Smooth muscle cell (in vitro differentiated cells): ENCODE results near the gene DMAC1. TPM values are rescaled to one million over a fixed set of nuclear protein-coding genes. Genes with fewer than 3 reads are reported as not detected.

Experiments
- DNase-seq: peaks from one replicate; lab custom pipeline; 2025; ENCODE audit not compliant: unreplicated experiment; lab: John Stamatoyannopoulos, UW
- H2AFZ ChIP-seq: fragments of 200-600 bp; sonication (generic); 2 replicates; pipeline ENCODE4 v1.6.0; 2016; ENCODE audit warnings: antibody characterized with exemption, low read depth, mild to moderate bottlenecking
- H3F3A ChIP-seq: fragments of 200-600 bp; sonication (generic); 2 replicates; pipeline ENCODE4 v1.6.0; 2017; ENCODE audit warnings: antibody characterized with exemption, low read depth
- H3K27ac ChIP-seq: fragments of 200-600 bp; sonication (generic); 2 replicates; pipeline ENCODE4 v1.5.1; 2016; ENCODE audit warnings: low read depth, mild to moderate bottlenecking
- H3K27me3 ChIP-seq: fragments of 200-600 bp; sonication (generic); 2 replicates; pipeline ENCODE4 v1.6.1; 2016; ENCODE audit warnings: low read depth, mild to moderate bottlenecking
- H3K36me3 ChIP-seq: fragments of 200-600 bp; sonication (generic); 2 replicates; pipeline ENCODE4 v1.5.1; 2016; ENCODE audit warnings: low read depth
- H3K4me1 ChIP-seq: fragments of 200-600 bp; sonication (generic); 2 replicates; pipeline ENCODE4 v1.5.1; 2016; ENCODE audit warnings: low read depth
- H3K4me2 ChIP-seq: fragments of 200-600 bp; sonication (generic); 2 replicates; pipeline ENCODE4 v1.6.0; 2016; ENCODE audit warnings: mild to moderate bottlenecking
- H3K4me3 ChIP-seq: fragments of 200-600 bp; sonication (generic); 2 replicates; pipeline ENCODE4 v1.5.1; 2016; ENCODE audit warnings: mild to moderate bottlenecking
- H3K79me2 ChIP-seq: fragments of 200-600 bp; sonication (generic); 2 replicates; pipeline ENCODE4 v1.6.0; 2016; ENCODE audit warnings: low read depth, mild to moderate bottlenecking
- H3K9ac ChIP-seq: fragments of 200-600 bp; sonication (generic); 2 replicates; pipeline ENCODE4 v1.6.0; 2016; ENCODE audit warnings: low read depth
- H3K9me3 ChIP-seq: fragments of 200-600 bp; sonication (generic); replicated peaks from 2 replicates; pipeline ENCODE4 v1.5.1; 2016; ENCODE audit warnings: low read depth
- H4K20me1 ChIP-seq: fragments of 200-600 bp; sonication (generic); 2 replicates; pipeline ENCODE4 v1.6.0; 2016; ENCODE audit warnings: low read depth
- whole genome bisulfite sequencing: methylation state at CpG from one replicate; pipeline ENCODE4 v1.1.7; 2016; ENCODE audit warnings: low lambda C conversion rate; 5-methylcytosine and 5-hydroxymethylcytosine counted together
- polyA plus RNA-seq: library from polyadenylated mRNA; unstranded; fragments of >200 nt; fragmentation: Nextera tagmentation; extraction: Ambion mirVana; gene quantifications from 2 replicates; pipeline ENCODE4 v1.2.1, GENCODE V29; 2016
- total RNA-seq: library from RNA; depleted of rRNA; stranded (reverse); fragments of >200 nt; gene quantifications from 2 replicates; pipeline ENCODE4 v1.2.3, GENCODE V29; 2014
- TF ChIP-seq, protein P1 (sequence below): fragments of 200-600 bp; sonication (generic); IDR thresholded peaks from 2 replicates; pipeline ENCODE4 v1.5.1; 2017; ENCODE audit warnings: borderline replicate concordance, mild to moderate bottlenecking, antibody characterized with exemption; ENCODE audit not compliant: insufficient read depth, poor library complexity, severe bottlenecking

DMAC1 gene
- total and polyA plus RNA-seq, 2 experiments from 2014 or later, result 17.5 to 68.3 TPM

DNA sequence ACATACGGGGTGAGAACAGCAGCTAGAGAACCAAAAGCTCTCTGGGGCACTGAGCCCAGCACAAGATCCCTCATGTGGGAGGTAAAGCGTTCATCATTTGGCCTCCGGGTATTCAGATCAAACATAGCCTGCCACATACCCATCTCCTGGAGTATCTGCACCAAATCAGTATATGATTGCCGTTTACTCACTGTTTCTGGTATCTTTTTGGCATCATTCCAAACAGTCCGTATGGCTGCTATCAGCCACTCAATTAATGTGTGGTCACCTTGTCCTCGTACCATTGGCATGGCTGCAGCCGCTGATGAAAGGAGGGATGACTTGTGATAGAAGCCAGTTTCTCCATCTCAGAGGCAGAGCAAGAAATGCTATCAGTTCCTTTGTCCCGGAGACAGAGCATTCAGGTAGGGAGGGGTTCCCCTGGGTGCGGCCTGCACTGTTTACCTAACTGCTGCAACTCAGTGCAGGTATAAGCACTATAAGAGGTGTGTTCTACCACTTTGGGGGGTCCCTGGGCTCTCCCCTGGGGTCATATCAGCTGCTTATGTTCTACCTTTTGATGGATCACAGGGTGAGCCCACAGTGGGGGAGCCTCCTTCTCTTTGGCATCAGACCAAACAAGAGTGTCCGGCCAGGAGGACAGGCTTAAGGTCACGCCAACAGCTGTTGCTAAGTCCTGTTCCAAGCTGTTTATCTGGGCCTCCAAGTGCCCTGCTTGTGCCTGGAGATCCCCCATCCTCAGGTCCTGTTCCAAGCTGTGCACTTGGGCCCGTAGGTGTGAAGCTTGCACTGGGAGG is 9.4 kb downstream of the DMAC1 start:
- H3K79me2 ChIP-seq, result no peaks in the 10 kb centered on the region
- no peak overlapping the region for H2AFZ ChIP-seq
- no peaks in the 10 kb centered on the region for H3K4me1 ChIP-seq
- no peak overlapping the region for H3K27ac ChIP-seq
- no peaks in the 10 kb centered on the region for H4K20me1 ChIP-seq
- no peaks in the 10 kb centered on the region for H3K36me3 ChIP-seq
- TF ChIP-seq, protein P1, sequence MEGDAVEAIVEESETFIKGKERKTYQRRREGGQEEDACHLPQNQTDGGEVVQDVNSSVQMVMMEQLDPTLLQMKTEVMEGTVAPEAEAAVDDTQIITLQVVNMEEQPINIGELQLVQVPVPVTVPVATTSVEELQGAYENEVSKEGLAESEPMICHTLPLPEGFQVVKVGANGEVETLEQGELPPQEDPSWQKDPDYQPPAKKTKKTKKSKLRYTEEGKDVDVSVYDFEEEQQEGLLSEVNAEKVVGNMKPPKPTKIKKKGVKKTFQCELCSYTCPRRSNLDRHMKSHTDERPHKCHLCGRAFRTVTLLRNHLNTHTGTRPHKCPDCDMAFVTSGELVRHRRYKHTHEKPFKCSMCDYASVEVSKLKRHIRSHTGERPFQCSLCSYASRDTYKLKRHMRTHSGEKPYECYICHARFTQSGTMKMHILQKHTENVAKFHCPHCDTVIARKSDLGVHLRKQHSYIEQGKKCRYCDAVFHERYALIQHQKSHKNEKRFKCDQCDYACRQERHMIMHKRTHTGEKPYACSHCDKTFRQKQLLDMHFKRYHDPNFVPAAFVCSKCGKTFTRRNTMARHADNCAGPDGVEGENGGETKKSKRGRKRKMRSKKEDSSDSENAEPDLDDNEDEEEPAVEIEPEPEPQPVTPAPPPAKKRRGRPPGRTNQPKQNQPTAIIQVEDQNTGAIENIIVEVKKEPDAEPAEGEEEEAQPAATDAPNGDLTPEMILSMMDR, result no peak
- H3K9ac ChIP-seq, result no peak overlapping the region
- H3F3A ChIP-seq, result no peaks in the 10 kb centered on the region
- 92% methylated on average over 12 of the region's 12 CpGs for WGBS
- no peak for DNase-seq
- no peaks in the 10 kb centered on the region for H3K27me3 ChIP-seq
- H3K9me3 ChIP-seq, result no peaks in the 10 kb centered on the region
- no peak overlapping the region for H3K4me2 ChIP-seq
- H3K4me3 ChIP-seq, result no peak overlapping the region

GRCh38 chr9:7788772-7789171 is 10.8 kb downstream of the DMAC1 start:
- H3K4me2 ChIP-seq, result no peak overlapping the region
- no peaks in the 10 kb centered on the region for H4K20me1 ChIP-seq
- H3K27me3 ChIP-seq, result no peaks in the 10 kb centered on the region
- TF ChIP-seq, protein P1, result no peak
- no peak overlapping the region for H3K9ac ChIP-seq
- WGBS, result 93% methylated on average over 3 of the region's 3 CpGs
- no peaks in the 10 kb centered on the region for H3K36me3 ChIP-seq
- H3F3A ChIP-seq, result no peaks in the 10 kb centered on the region
- H3K4me1 ChIP-seq, result no peaks in the 10 kb centered on the region
- H3K27ac ChIP-seq, result no peak overlapping the region
- no peak overlapping the region for H2AFZ ChIP-seq
- DNase-seq, result no peak
- no peaks in the 10 kb centered on the region for H3K9me3 ChIP-seq
- H3K4me3 ChIP-seq, result no peak overlapping the region
- H3K79me2 ChIP-seq, result no peaks in the 10 kb centered on the region

DNA sequence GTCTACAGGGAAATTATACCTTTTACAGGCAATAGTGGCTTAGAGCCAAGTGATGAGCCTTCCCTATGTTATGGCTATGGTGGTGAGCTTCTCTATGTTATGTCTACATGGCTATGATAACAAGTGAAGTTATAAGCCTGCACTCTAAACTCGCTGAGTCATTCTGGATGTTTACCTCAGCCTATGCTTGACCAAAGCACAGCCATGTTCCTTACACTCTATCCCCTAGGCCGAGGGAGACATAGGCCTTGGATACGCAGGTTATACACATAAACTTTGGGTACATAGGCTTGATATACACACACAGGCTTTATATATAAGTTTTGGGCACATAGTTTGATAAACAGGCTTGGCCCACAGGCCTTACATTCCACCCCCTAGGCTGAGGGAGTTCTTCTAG is 13.8 kb downstream of the DMAC1 start:
- no peak overlapping the region for H3K27ac ChIP-seq
- H3K4me1 ChIP-seq, result no peaks in the 10 kb centered on the region
- H3K4me2 ChIP-seq, result no peak overlapping the region
- H2AFZ ChIP-seq, result no peak overlapping the region
- no peaks in the 10 kb centered on the region for H3K36me3 ChIP-seq
- H4K20me1 ChIP-seq, result no peaks in the 10 kb centered on the region
- TF ChIP-seq, protein P1, result no peak
- H3K27me3 ChIP-seq, result no peaks in the 10 kb centered on the region
- WGBS, result 73% methylated on average over 3 of the region's 3 CpGs
- H3F3A ChIP-seq, result no peaks in the 10 kb centered on the region
- no peak overlapping the region for H3K4me3 ChIP-seq
- H3K9me3 ChIP-seq, result no peaks in the 10 kb centered on the region
- H3K79me2 ChIP-seq, result no peaks in the 10 kb centered on the region
- no peak overlapping the region for H3K9ac ChIP-seq
- no peak for DNase-seq

DNA sequence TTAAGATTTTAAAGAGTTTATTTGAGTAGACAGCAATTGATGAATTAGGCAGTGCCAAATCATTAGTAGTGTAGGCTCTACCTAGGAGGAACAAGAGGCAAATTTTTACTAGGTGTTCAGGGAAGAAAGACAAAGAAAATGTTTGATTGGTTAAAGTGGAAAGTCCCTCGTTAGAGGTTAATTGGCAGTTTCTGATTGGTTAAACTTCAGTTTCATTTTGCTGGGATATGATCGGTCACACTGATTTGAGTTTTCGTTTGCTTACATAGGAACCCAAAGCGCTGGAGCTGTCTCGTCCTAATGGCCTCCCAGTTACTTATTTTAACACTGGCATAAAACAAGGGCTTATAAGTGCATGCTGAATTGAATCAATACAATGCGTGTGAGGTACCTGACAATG is 15.1 kb downstream of the DMAC1 start:
- no peak overlapping the region for H3K4me3 ChIP-seq
- H3K9ac ChIP-seq, result no peak overlapping the region
- no peaks in the 10 kb centered on the region for H3K79me2 ChIP-seq
- H3K9me3 ChIP-seq, result no peaks in the 10 kb centered on the region
- H2AFZ ChIP-seq, result no peak overlapping the region
- H3K27ac ChIP-seq, result no peak overlapping the region
- TF ChIP-seq, protein P1, result no peak
- WGBS, result 90% methylated on average over 6 of the region's 6 CpGs
- no peaks in the 10 kb centered on the region for H3K36me3 ChIP-seq
- H3K27me3 ChIP-seq, result no peaks in the 10 kb centered on the region
- no peak overlapping the region for H3K4me2 ChIP-seq
- DNase-seq, result no peak
- H4K20me1 ChIP-seq, result no peaks in the 10 kb centered on the region
- H3F3A ChIP-seq, result peaks cover 3% of the 10 kb centered on the region
- H3K4me1 ChIP-seq, result peaks cover 6% of the 10 kb centered on the region
